Measurements from ENCODE around the gene MFSD6L.

- peak; percentile 57 for TF ChIP-seq RAD21 (IDR thresholded peaks at IDR 0.05; ENCODE audit: insufficient read depth, low read depth, low read length)
- TF ChIP-seq STAT1 (conservative IDR thresholded peaks at IDR 0.05), result no peak
Observed at GRCh38 chr17:8753976-8754440, 45.2 kb downstream of the MFSD6L start.
